Measurements from ENCODE around the gene ARL14.

The ARL14 gene

GRCh38 chr3:160676547-160677303 is at the start of gene ARL14:
Gene ARL14 (plus strand): TSS chr3:160677160. CDS start chr3:160677347, 187 bp downstream.
- DNase-seq, result no peak

- no peak for DNase-seq
These were observed 47.5 kb upstream of the ARL14 start for GRCh38 chr3:160629491-160629890.

GRCh38 chr3:160633361-160634083 is 43.4 kb upstream of the ARL14 start:
- no peak for DNase-seq

- no peak for DNase-seq
These were observed 41.7 kb upstream of the ARL14 start for GRCh38 chr3:160635213-160635612.

GRCh38 chr3:160637086-160637485 is 39.9 kb upstream of the ARL14 start:
- DNase-seq, result no peak

- no peak for DNase-seq
These were observed 38.8 kb upstream of the ARL14 start for GRCh38 chr3:160638184-160638583.

GRCh38 chr3:160641665-160642309 is 35.2 kb upstream of the ARL14 start:
- DNase-seq, result no peak

GRCh38 chr3:160643994-160644393 is 33.0 kb upstream of the ARL14 start:
- DNase-seq, result no peak

GRCh38 chr3:160644491-160644890 is 32.5 kb upstream of the ARL14 start:
- DNase-seq, result no peak

GRCh38 chr3:160648701-160649100 is 28.3 kb upstream of the ARL14 start:
- no peak for DNase-seq

GRCh38 chr3:160649596-160649995 is 27.4 kb upstream of the ARL14 start:
- DNase-seq, result no peak

GRCh38 chr3:160653512-160653911 is 23.4 kb upstream of the ARL14 start:
- no peak for DNase-seq

- DNase-seq, result no peak
These were observed 16.1 kb upstream of the ARL14 start for GRCh38 chr3:160660902-160661301.

GRCh38 chr3:160661660-160662059 is 15.3 kb upstream of the ARL14 start:
- no peak for DNase-seq

GRCh38 chr3:160665231-160665630 is 11.7 kb upstream of the ARL14 start:
- DNase-seq, result no peak

- no peak for DNase-seq
These were observed 11.0 kb upstream of the ARL14 start for GRCh38 chr3:160665784-160666526.

GRCh38 chr3:160667452-160667851 is 9.5 kb upstream of the ARL14 start:
- DNase-seq, result no peak

- no peak for DNase-seq
These were observed 8.5 kb upstream of the ARL14 start for GRCh38 chr3:160668454-160668853.

- no peak for DNase-seq
These were observed 5.7 kb upstream of the ARL14 start for GRCh38 chr3:160671231-160671630.

- DNase-seq, result no peak
These were observed 5.0 kb upstream of the ARL14 start for GRCh38 chr3:160671995-160672394.

- no peak for DNase-seq
These were observed 3.8 kb upstream of the ARL14 start for GRCh38 chr3:160673188-160673587.

- DNase-seq, result no peak
These were observed 1.3 kb upstream of the ARL14 start for GRCh38 chr3:160675566-160676124.

GRCh38 chr3:160677459-160677881 is 510 bp downstream of the ARL14 start:
- no peak for DNase-seq
